CD4-positive, CD25-positive, alpha-beta regulatory T cell (primary cell): Measurements from ENCODE around the gene CDH12. TPM values are rescaled to one million over a fixed set of nuclear protein-coding genes. Genes with fewer than 3 reads are reported as not detected.

Experiments
- ATAC-seq, 2 donors: fragments of 150-1000 bp; cut with Tn5 transposase; one replicate each; pipeline ENCODE4 v1.10.0; 2021; ENCODE audit warnings: low read depth in 2 of 2, moderate number of reproducible peaks in 2 of 2, moderate library complexity in 1 of 2
- DNase-seq, 3 donors: peaks; one replicate each; pipeline versions ENCODE4 v3.0.0 to v3.0.0-alpha.2; 2012 to 2022; ENCODE audit warnings: mixed read lengths in 1 of 3
- H3K27ac ChIP-seq: one replicate; pipeline ENCODE4 v1.7.0; 2013; ENCODE audit warnings: mild to moderate bottlenecking, low read length; ENCODE audit not compliant: insufficient read depth, poor library complexity, severe bottlenecking
- H3K27me3 ChIP-seq: one replicate; pipeline ENCODE4 v1.7.0; 2013; ENCODE audit warnings: low read length; ENCODE audit not compliant: control insufficient read depth, insufficient read depth
- H3K36me3 ChIP-seq: one replicate; pipeline ENCODE4 v1.7.0; 2013; ENCODE audit warnings: mild to moderate bottlenecking, low read length, moderate library complexity; ENCODE audit not compliant: control insufficient read depth, insufficient read depth
- H3K4me1 ChIP-seq: 2 replicates; pipeline ENCODE4 v1.7.0; 2013; ENCODE audit warnings: mild to moderate bottlenecking, low read length; ENCODE audit not compliant: insufficient read depth, control insufficient read depth, poor library complexity, severe bottlenecking
- H3K4me3 ChIP-seq: one replicate; pipeline ENCODE4 v1.7.0; 2013; ENCODE audit warnings: low read depth, mild to moderate bottlenecking, low read length, moderate library complexity
- H3K9me3 ChIP-seq, 2 experiments: 1 replicate in 1 of 2; 2 replicates in 1 of 2; pipeline ENCODE4 v1.7.0; 2013; ENCODE audit warnings: low read length in 2 of 2, mild to moderate bottlenecking in 1 of 2, moderate library complexity in 1 of 2; ENCODE audit not compliant: control insufficient read depth in 2 of 2
- H3K27ac Mint-ChIP-seq, 3 donors: one replicate each; pipeline ENCODE4 v1.8.0; 2020 to 2022; ENCODE audit warnings: mild to moderate bottlenecking in 3 of 3, mixed read lengths in 3 of 3, moderate library complexity in 2 of 3
- H3K27me3 Mint-ChIP-seq: one replicate; pipeline ENCODE4 v1.8.0; 2022; ENCODE audit warnings: mild to moderate bottlenecking, mixed read lengths
- H3K36me3 Mint-ChIP-seq: one replicate; pipeline ENCODE4 v1.8.0; 2020; ENCODE audit warnings: mixed read lengths
- H3K4me1 Mint-ChIP-seq, 4 donors: one replicate each; pipeline ENCODE4 v1.8.0; 2020 to 2022; ENCODE audit warnings: mixed read lengths in 4 of 4, mild to moderate bottlenecking in 1 of 4
- H3K4me3 Mint-ChIP-seq, 4 donors: one replicate each; pipeline ENCODE4 v1.8.0; 2020 to 2022; ENCODE audit warnings: mild to moderate bottlenecking in 4 of 4, mixed read lengths in 4 of 4, moderate library complexity in 3 of 4
- H3K9me3 Mint-ChIP-seq, 7 donors: one replicate each; pipeline ENCODE4 v1.8.0; 2020 to 2022; ENCODE audit warnings: mixed read lengths in 7 of 7, mild to moderate bottlenecking in 3 of 7, moderate library complexity in 2 of 7
- polyA plus RNA-seq, 4 donors: library from polyadenylated mRNA; unstranded; fragments of 300-500 nt; fragmentation: Illumina TruSeq; gene quantifications; one replicate each; pipeline ENCODE4 v1.2.3, GENCODE V29; 2021
- total RNA-seq: library from RNA; stranded (reverse); gene quantifications from one replicate; pipeline ENCODE4 v1.2.3, GENCODE V29; 2022

Gene CDH12
- total and polyA plus RNA-seq, 5 donors from 2014 or later: not detected

DNA sequence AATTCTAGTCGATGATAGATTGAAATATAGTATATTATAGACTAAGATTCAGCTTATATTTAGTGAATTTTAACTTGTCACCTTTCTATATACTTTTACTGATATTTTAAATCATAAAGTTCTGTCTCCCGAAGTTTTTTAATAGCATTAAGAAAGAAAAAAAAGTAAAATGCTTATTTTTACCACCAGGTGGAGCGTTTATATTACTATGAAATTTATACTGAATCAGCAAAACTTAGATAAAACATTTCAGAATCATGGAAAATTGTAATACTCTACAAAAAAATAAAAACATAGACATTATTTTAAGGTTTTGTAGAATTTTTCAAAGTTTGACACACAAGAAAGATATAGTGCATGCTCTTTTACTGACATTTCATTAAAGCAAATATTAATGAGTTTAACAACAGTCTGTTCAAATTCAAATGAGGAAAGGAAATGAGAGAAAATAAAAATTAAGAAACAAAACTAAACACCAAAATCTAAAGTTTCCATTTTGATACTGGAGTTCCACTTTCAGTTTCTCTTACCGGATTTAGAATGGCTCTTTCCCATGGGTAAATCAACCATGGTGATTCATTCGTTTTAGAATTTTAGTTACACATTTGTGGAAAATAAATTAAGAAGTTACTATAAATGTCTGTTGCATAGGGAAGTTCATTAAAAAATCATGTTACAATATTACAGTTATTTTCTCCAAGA is 1035.3 kb downstream of the CDH12 start:
- ATAC-seq (no peak), DNase-seq (no peak)
- Histone ChIP-seq H3K27ac (no peak overlapping the region), H3K27me3 (no peaks in the 10 kb centered on the region), H3K36me3 (no peaks in the 10 kb centered on the region), H3K4me3 (no peak overlapping the region), H3K4me1 (no peaks in the 10 kb centered on the region), H3K9me3 (no peaks in the 10 kb centered on the region)
- Mint-ChIP-seq H3K4me1 (no peaks in the 10 kb centered on the region), H3K27me3 (no peaks in the 10 kb centered on the region), H3K36me3 (no peaks in the 10 kb centered on the region), H3K9me3 (peaks cover 0 to 7% (median 4%) of the 10 kb centered on the region in 7 donors), H3K27ac (no peak overlapping the region), H3K4me3 (no peak overlapping the region)

DNA sequence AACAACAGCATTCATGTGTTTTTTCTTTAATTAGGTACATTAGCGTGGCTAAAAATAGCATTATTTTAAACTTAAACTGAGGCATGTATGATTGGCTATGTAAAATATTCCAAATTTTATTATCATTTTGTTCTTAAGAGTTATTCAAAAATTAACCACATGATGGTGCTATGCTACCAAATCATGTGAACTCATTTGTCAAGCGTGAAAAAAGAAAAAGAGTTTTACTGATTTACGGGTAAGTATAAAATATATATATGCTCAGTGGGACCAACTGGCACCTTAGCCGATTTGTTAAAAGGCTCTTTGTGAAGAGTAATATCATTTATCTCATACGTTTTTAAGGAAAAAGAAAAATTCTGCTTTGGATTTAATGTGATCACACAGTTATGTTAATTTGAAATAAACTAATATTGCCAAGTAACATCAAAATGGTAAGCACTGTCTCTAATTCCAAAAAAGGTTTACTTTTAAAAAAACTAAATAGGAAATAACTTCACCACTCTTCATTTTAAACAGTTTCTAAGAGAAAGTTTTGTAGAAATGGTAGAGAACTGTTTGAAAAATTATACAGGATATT is 1042.3 kb downstream of the CDH12 start:
- H3K9me3 ChIP-seq: peaks cover 0 to 11% of the 10 kb centered on the region in 2 experiments
- H3K27ac Mint-ChIP-seq: no peak overlapping the region
- H3K27me3 Mint-ChIP-seq: no peaks in the 10 kb centered on the region
- H3K36me3 ChIP-seq: no peaks in the 10 kb centered on the region
- no peaks in the 10 kb centered on the region for H3K36me3 Mint-ChIP-seq
- no peak overlapping the region for H3K27ac ChIP-seq
- ATAC-seq (no peak), DNase-seq (no peak)
- no peaks in the 10 kb centered on the region for H3K4me1 ChIP-seq
- H3K4me1 Mint-ChIP-seq: no peaks in the 10 kb centered on the region
- no peak overlapping the region for H3K4me3 ChIP-seq
- peaks cover 0 to 3% (median 1%) of the 10 kb centered on the region in 7 donors for H3K9me3 Mint-ChIP-seq
- no peak overlapping the region for H3K4me3 Mint-ChIP-seq
- no peaks in the 10 kb centered on the region for H3K27me3 ChIP-seq

DNA sequence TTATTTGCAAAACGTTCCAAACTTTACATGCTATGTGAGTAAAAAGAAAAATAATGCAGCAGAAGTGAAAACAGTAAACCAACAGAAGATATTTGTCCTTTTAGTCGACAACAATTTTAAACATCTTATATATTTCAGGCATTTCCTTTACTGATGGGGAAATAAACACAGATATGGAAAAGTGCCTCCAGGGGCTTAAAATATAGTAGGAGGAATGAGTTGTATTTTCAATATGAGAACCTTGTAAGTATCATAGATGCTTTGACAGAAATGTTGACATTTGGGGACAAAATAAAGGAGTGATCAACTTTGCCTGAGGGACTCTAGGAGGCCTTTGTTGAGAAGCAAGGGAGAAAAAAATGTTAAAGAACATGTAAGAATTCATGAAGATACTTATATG is 1043.5 kb downstream of the CDH12 start:
- Histone ChIP-seq H3K36me3 (no peaks in the 10 kb centered on the region), H3K4me3 (no peak overlapping the region), H3K27ac (no peak overlapping the region), H3K9me3 (peaks cover 0 to 11% of the 10 kb centered on the region in 2 experiments), H3K4me1 (no peaks in the 10 kb centered on the region), H3K27me3 (no peaks in the 10 kb centered on the region)
- H3K9me3 Mint-ChIP-seq: peaks cover 0 to 3% (median 0%) of the 10 kb centered on the region in 7 donors
- H3K4me3 Mint-ChIP-seq: no peak overlapping the region
- H3K27me3 Mint-ChIP-seq: no peaks in the 10 kb centered on the region
- no peaks in the 10 kb centered on the region for H3K36me3 Mint-ChIP-seq
- DNase-seq (no peak), ATAC-seq (no peak)
- no peak overlapping the region for H3K27ac Mint-ChIP-seq
- no peaks in the 10 kb centered on the region for H3K4me1 Mint-ChIP-seq

DNA sequence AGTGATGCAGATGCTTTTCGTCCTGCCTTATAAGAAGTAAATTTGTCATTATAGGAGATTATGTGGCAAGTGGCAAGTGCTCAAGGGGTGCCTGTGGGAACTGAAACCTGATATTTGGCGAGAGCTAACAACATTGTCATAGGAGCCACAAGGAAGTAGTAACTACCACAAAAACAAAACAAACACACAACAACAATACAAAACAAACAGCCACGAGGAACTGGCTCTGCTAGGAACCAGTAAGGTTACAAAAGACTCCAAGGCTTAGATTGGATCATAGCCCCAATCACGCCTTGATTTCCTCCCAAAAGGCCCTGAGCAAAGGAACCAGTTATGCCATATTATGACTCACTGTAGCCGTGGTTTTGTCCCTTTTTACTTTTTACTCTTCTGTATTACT is 1045.2 kb downstream of the CDH12 start:
- no peak overlapping the region for H3K27ac ChIP-seq
- no peaks in the 10 kb centered on the region for H3K36me3 ChIP-seq
- H3K4me1 Mint-ChIP-seq: no peaks in the 10 kb centered on the region
- no peaks in the 10 kb centered on the region for H3K36me3 Mint-ChIP-seq
- ATAC-seq (no peak), DNase-seq (no peak)
- H3K27me3 Mint-ChIP-seq: no peaks in the 10 kb centered on the region
- H3K27me3 ChIP-seq: no peaks in the 10 kb centered on the region
- H3K27ac Mint-ChIP-seq: no peak overlapping the region
- H3K9me3 Mint-ChIP-seq: peaks cover 0 to 2% (median 0%) of the 10 kb centered on the region in 7 donors
- H3K4me1 ChIP-seq: no peaks in the 10 kb centered on the region
- no peak overlapping the region for H3K4me3 Mint-ChIP-seq
- peaks cover 0 to 11% of the 10 kb centered on the region in 2 experiments for H3K9me3 ChIP-seq
- H3K4me3 ChIP-seq: no peak overlapping the region

DNA sequence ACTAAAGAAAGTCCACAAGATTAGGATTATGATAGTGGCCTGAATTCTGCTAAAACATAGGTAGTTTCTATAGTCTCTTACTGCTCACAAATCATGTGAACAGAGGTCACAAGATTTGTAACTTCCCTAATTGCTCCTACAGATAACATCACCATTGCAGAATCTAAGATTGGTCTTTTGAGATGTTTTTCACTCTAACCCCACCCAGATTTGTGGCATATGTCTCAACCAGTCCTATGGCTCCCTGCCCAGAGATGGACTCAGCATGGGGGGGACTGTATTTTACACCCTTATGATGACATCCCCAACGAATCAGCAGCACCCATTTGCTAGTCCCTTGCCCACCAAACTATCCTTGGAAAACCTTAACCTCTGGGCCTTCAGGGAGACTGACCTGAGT is 1046.2 kb downstream of the CDH12 start:
- no peak overlapping the region for H3K4me3 ChIP-seq
- DNase-seq (no peak), ATAC-seq (no peak)
- no peak overlapping the region for H3K27ac ChIP-seq
- H3K4me1 ChIP-seq: no peaks in the 10 kb centered on the region
- H3K27me3 Mint-ChIP-seq: no peaks in the 10 kb centered on the region
- no peaks in the 10 kb centered on the region for H3K27me3 ChIP-seq
- peaks cover 0 to 11% of the 10 kb centered on the region in 2 experiments for H3K9me3 ChIP-seq
- no peak overlapping the region for H3K27ac Mint-ChIP-seq
- no peaks in the 10 kb centered on the region for H3K4me1 Mint-ChIP-seq
- no peaks in the 10 kb centered on the region for H3K36me3 ChIP-seq
- H3K36me3 Mint-ChIP-seq: no peaks in the 10 kb centered on the region
- no peak overlapping the region for H3K4me3 Mint-ChIP-seq
- H3K9me3 Mint-ChIP-seq: peaks cover 0 to 2% (median 0%) of the 10 kb centered on the region in 7 donors

DNA sequence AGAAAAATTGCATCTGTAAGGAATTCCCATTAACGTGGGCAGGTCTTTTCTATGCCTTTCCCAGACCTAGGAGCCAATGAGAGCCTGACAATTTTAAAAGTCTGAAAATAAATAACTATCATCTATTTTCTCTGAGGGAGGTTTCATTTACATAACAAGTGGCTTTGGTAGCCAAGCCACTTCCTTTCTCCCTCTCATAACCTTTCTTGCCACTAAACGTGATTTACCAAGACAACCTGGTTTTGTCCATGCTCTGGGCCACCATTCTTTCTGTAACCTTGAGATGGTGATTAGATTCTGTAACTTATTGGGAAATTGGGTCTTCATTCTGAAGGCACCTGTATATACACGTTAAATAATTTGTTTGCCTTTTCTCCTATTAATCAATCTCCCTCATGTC is 1046.9 kb downstream of the CDH12 start:
- no peak overlapping the region for H3K4me3 Mint-ChIP-seq
- H3K4me3 ChIP-seq: no peak overlapping the region
- no peak overlapping the region for H3K27ac Mint-ChIP-seq
- no peak for ATAC-seq
- H3K4me1 ChIP-seq: no peaks in the 10 kb centered on the region
- DNase-seq: no peak
- H3K9me3 Mint-ChIP-seq: peaks cover 0 to 4% (median 0%) of the 10 kb centered on the region in 7 donors
- H3K4me1 Mint-ChIP-seq: no peaks in the 10 kb centered on the region
- no peaks in the 10 kb centered on the region for H3K27me3 Mint-ChIP-seq
- H3K27me3 ChIP-seq: no peaks in the 10 kb centered on the region
- H3K36me3 Mint-ChIP-seq: no peaks in the 10 kb centered on the region
- peaks cover 0 to 11% of the 10 kb centered on the region in 2 experiments for H3K9me3 ChIP-seq
- H3K36me3 ChIP-seq: no peaks in the 10 kb centered on the region
- H3K27ac ChIP-seq: no peak overlapping the region

DNA sequence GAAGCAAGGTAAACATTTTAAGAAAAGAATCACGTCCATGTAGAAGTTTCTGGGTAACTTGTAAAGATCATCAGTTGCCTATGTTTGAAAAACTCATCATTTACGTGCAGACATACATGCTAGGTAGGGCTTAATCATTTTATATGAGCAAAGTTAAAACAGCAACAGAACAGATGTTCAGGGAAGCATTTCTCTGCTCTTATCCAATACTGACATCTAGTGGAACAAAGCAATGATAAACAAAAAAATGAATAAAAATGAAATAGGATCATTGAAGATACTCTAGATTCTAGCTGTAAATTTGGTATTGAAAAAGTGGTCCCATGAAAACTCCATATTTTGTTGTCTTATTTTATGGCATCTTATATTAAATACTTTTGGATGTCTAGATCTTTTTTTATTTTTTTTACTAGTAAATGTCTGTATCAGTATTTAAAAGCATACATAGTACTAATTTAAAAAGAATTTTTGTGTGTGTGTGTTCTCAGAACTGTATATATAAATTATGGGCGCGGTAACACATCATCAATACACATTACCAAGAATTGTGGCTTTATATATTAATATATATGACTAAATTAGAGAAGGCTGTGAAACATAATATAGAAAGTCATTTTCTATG is 1050.2 kb downstream of the CDH12 start:
- H3K4me3 ChIP-seq: no peak overlapping the region
- H3K36me3 Mint-ChIP-seq: no peaks in the 10 kb centered on the region
- no peak overlapping the region for H3K27ac Mint-ChIP-seq
- H3K27ac ChIP-seq: no peak overlapping the region
- no peak for DNase-seq
- no peak for ATAC-seq
- no peaks in the 10 kb centered on the region for H3K27me3 Mint-ChIP-seq
- no peak overlapping the region for H3K4me3 Mint-ChIP-seq
- H3K27me3 ChIP-seq: no peaks in the 10 kb centered on the region
- H3K4me1 ChIP-seq: no peaks in the 10 kb centered on the region
- peaks cover 0 to 11% of the 10 kb centered on the region in 2 experiments for H3K9me3 ChIP-seq
- no peaks in the 10 kb centered on the region for H3K4me1 Mint-ChIP-seq
- H3K9me3 Mint-ChIP-seq: peaks cover 0 to 12% (median 4%) of the 10 kb centered on the region in 7 donors
- no peaks in the 10 kb centered on the region for H3K36me3 ChIP-seq
